ENCODE data around the gene OR2AG2. TPM values are rescaled to one million over a fixed set of nuclear protein-coding genes. Genes with fewer than 3 reads are reported as not detected.

Gene OR2AG2
- polyA plus RNA-seq, 2 of the 4 experiments (the other 2 are of a cell fraction) = 0.04 to 0.05 TPM

DNA sequence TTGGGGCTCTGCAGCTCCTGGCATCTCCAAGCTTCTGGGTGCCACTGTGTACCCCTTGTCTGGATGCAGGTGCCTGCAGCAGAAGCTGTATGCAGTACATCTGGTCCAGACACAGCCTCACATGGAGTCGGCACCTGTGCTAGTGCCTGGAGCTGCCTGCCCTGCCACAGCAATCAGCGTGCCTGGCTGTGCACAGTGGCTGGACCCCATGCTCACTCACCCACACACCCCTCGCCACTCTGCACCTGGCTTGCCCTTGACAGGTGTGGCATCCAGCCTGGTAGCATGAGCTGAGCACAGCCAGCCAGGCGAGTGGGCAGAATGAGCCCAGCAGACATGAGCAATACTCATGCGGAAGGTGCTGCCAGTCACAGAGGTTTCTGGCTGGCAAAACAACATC lies 47.2 kb upstream of the OR2AG2 start (continued):
- TF ChIP-seq, protein P1, sequence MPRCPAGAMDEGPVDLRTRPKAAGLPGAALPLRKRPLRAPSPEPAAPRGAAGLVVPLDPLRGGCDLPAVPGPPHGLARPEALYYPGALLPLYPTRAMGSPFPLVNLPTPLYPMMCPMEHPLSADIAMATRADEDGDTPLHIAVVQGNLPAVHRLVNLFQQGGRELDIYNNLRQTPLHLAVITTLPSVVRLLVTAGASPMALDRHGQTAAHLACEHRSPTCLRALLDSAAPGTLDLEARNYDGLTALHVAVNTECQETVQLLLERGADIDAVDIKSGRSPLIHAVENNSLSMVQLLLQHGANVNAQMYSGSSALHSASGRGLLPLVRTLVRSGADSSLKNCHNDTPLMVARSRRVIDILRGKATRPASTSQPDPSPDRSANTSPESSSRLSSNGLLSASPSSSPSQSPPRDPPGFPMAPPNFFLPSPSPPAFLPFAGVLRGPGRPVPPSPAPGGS (IDR thresholded peaks at IDR 0.05) = no peak
- no peak for TF ChIP-seq NPAS2 (CRISPR knock-in tag; IDR thresholded peaks at IDR 0.05; ENCODE audit: borderline replicate concordance)
- TF ChIP-seq ZC3H11A (IDR thresholded peaks at IDR 0.05) = no peak

DNA sequence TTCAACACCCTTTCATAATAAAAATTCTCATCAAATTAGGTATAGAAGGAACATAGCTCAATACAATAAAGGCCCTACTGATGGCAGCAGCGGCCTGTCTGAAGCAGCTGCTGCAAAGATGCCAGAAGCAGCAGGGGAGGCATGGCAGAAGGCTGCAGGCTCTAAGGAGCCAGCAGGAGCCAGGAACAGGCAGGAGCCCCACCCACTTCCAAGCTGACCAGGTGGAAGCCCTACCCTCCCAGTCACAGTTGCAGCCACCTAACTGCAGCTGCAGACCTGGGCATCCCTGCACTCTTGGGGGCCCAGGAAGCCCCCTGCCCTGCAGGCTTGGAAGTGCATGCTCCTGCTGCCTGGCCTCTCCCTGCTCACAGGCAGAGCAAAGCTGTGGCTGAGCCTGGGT lies 45.9 kb upstream of the OR2AG2 start:
- no peak for TF ChIP-seq ZFP36 (IDR thresholded peaks at IDR 0.05; ENCODE audit: borderline replicate concordance, partially characterized antibody)
- no peak for TF ChIP-seq RARB (CRISPR knock-in tag; IDR thresholded peaks at IDR 0.05)
- TF ChIP-seq ZC3H11A (IDR thresholded peaks at IDR 0.05) = no peak
- TF ChIP-seq ZNF302 (CRISPR knock-in tag; IDR thresholded peaks at IDR 0.05) = no peak
- TF ChIP-seq GATA3 (IDR thresholded peaks at IDR 0.05; ENCODE audit: borderline replicate concordance) = no peak
- TF ChIP-seq EHMT2 (IDR thresholded peaks at IDR 0.05; ENCODE audit: low read depth) = no peak
- TF ChIP-seq CHD2 (IDR thresholded peaks at IDR 0.05; ENCODE audit: low read length, partially characterized antibody) = no peak
- peak in 1 of 2 experiments; percentile 6; a peak in 1 of 5 replicates for TF ChIP-seq RAD21 (conservative IDR thresholded peaks at IDR 0.05 in 1 of 2, IDR thresholded peaks at IDR 0.05 in 1 of 2)
- TF ChIP-seq, protein P2, sequence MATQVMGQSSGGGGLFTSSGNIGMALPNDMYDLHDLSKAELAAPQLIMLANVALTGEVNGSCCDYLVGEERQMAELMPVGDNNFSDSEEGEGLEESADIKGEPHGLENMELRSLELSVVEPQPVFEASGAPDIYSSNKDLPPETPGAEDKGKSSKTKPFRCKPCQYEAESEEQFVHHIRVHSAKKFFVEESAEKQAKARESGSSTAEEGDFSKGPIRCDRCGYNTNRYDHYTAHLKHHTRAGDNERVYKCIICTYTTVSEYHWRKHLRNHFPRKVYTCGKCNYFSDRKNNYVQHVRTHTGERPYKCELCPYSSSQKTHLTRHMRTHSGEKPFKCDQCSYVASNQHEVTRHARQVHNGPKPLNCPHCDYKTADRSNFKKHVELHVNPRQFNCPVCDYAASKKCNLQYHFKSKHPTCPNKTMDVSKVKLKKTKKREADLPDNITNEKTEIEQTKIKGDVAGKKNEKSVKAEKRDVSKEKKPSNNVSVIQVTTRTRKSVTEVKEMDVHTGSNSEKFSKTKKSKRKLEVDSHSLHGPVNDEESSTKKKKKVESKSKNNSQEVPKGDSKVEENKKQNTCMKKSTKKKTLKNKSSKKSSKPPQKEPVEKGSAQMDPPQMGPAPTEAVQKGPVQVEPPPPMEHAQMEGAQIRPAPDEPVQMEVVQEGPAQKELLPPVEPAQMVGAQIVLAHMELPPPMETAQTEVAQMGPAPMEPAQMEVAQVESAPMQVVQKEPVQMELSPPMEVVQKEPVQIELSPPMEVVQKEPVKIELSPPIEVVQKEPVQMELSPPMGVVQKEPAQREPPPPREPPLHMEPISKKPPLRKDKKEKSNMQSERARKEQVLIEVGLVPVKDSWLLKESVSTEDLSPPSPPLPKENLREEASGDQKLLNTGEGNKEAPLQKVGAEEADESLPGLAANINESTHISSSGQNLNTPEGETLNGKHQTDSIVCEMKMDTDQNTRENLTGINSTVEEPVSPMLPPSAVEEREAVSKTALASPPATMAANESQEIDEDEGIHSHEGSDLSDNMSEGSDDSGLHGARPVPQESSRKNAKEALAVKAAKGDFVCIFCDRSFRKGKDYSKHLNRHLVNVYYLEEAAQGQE (IDR thresholded peaks at IDR 0.05) = no peak
- ChIA-PET POLR2A (no interaction called here), CTCF (interaction anchor here (0.5 to 0.6 kb wide), 2 partner anchors 8 to 79 kb away, joined by 3 read pairs; no protein-coding TSS in a partner anchor)
- Histone ChIP-seq H3K4me2 (no peak overlapping the region), H3K4me1 (no peaks in the 10 kb centered on the region), H3K27ac (no peak overlapping the region), H3K4me3 (no peak overlapping the region), H3K9me3 (no peaks in the 10 kb centered on the region)
- FAIRE-seq = no peak
- ATAC-seq = 0 out of 6 replicates have a peak, but pooled peaks of 1 of the 2 experiments have one; percentile 43
- DNase-seq (ENCODE audit: low read depth in 1 of 2, low spot score in 1 of 2) = no peak
- WGBS (ENCODE audit: missing lambda C conversion rate) = 12% methylated on average over 1 of the region's 1 CpG

DNA sequence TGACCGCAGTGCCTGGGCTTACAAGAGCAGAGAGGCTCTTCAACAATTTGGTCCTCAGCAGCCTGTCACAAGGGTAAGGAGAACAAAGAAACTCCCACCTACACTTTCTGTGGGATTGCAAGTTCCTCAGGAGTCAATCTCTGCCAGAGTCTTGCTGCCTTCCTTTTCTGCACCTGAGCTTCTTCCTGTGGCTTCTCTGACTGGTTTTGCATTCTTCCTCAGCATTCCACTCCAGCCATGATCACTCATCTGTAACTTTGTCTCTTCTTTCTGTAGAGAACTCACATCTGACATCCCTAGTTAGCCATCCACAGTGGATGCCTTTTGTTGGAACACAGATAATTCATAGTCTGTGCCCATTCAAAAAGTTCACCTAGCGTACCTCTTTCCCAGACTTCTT lies 41.9 kb upstream of the OR2AG2 start:
- DNase-seq (ENCODE audit: low read depth in 1 of 2, low spot score in 1 of 2) (no peak), ATAC-seq (no peak), FAIRE-seq (no peak)
- no peak overlapping the region for H3K4me2 ChIP-seq
- ChIA-PET POLR2A (no interaction called here), CTCF (interaction anchor here (2.4 kb wide), 1 partner anchor 10 kb away, joined by 23 read pairs; no protein-coding TSS in a partner anchor)
- no peaks in the 10 kb centered on the region for H3K9me3 ChIP-seq
- no peak overlapping the region for H3K4me3 ChIP-seq
- H3K4me1 ChIP-seq = no peaks in the 10 kb centered on the region
- no peak overlapping the region for H3K27ac ChIP-seq
- WGBS (ENCODE audit: missing lambda C conversion rate) = 0% methylated on average over 2 of the region's 2 CpGs
- no peak for TF ChIP-seq POLR2AphosphoS2 (conservative IDR thresholded peaks at IDR 0.05; ENCODE audit: low read length)
- TF ChIP-seq TP53 (CRISPR knock-in tag; IDR thresholded peaks at IDR 0.05) = no peak
- no peak for TF ChIP-seq JUNB (IDR thresholded peaks at IDR 0.05)
- TF ChIP-seq CEBPB (IDR thresholded peaks at IDR 0.05) = no peak
- TF ChIP-seq MAFK (IDR thresholded peaks at IDR 0.05; ENCODE audit: partially characterized antibody) = no peak
- no peak for TF ChIP-seq HOXB5 (CRISPR knock-in tag; IDR thresholded peaks at IDR 0.05)
- TF ChIP-seq MAZ (IDR thresholded peaks at IDR 0.05; ENCODE audit: borderline replicate concordance, low read depth, low read length) = no peak
- TF ChIP-seq RNF2 (IDR thresholded peaks at IDR 0.05; ENCODE audit: borderline replicate concordance, low read depth) = no peak
- TF ChIP-seq BHLHE40 (IDR thresholded peaks at IDR 0.05; ENCODE audit: low read depth, low read length) = no peak
- no peak for TF ChIP-seq HOXA7 (CRISPR knock-in tag; IDR thresholded peaks at IDR 0.05)
- no peak for TF ChIP-seq POLR2A (IDR thresholded peaks at IDR 0.05; ENCODE audit: low read length)
- TF ChIP-seq, protein P3, sequence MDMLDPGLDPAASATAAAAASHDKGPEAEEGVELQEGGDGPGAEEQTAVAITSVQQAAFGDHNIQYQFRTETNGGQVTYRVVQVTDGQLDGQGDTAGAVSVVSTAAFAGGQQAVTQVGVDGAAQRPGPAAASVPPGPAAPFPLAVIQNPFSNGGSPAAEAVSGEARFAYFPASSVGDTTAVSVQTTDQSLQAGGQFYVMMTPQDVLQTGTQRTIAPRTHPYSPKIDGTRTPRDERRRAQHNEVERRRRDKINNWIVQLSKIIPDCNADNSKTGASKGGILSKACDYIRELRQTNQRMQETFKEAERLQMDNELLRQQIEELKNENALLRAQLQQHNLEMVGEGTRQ (IDR thresholded peaks at IDR 0.05) = no peak
- TF ChIP-seq GATA3 (IDR thresholded peaks at IDR 0.05; ENCODE audit: borderline replicate concordance) = no peak
- TF ChIP-seq, protein P1 (IDR thresholded peaks at IDR 0.05) = no peak
- TF ChIP-seq, protein P2 (IDR thresholded peaks at IDR 0.05) = no peak
- TF ChIP-seq CBX8 (IDR thresholded peaks at IDR 0.05) = no peak
- TF ChIP-seq ESRRA (IDR thresholded peaks at IDR 0.05; ENCODE audit: borderline replicate concordance, low read length) = no peak

Data from A549 (cell line).